NCI-H128 (cell line): ENCODE measurements around the gene TIRAP.

Source experiments
- DNase-seq: peaks from one replicate; lab custom pipeline; 2025; ENCODE audit not compliant: unreplicated experiment; lab: John Stamatoyannopoulos, UW

Gene TIRAP

GRCh38 chr11:126319374-126319740 lies 36.5 kb downstream of the TIRAP start:
- no peak for DNase-seq

GRCh38 chr11:126322996-126323395 lies 40.1 kb downstream of the TIRAP start:
- no peak for DNase-seq

GRCh38 chr11:126327281-126328000 lies 44.5 kb downstream of the TIRAP start:
- DNase-seq: no peak

- no peak for DNase-seq
Observed at GRCh38 chr11:126328001-126328390, 45.1 kb downstream of the TIRAP start.

- DNase-seq: no peak
Observed at GRCh38 chr11:126328444-126328843, 45.6 kb downstream of the TIRAP start.

GRCh38 chr11:126328938-126329643 lies 46.2 kb downstream of the TIRAP start:
- no peak for DNase-seq

- DNase-seq: no peak
Observed at GRCh38 chr11:126329644-126330211, 46.8 kb downstream of the TIRAP start.

- no peak for DNase-seq
Observed at GRCh38 chr11:126331286-126331685, 48.4 kb downstream of the TIRAP start.

GRCh38 chr11:126332221-126332711 lies 49.4 kb downstream of the TIRAP start:
- DNase-seq: no peak

- no peak for DNase-seq
Observed at GRCh38 chr11:126333142-126333541, 50.2 kb downstream of the TIRAP start.

- no peak for DNase-seq
Observed at GRCh38 chr11:126334659-126335462, 52.0 kb downstream of the TIRAP start.

- DNase-seq: no peak
Observed at GRCh38 chr11:126335463-126335760, 52.5 kb downstream of the TIRAP start.

GRCh38 chr11:126336138-126336541 lies 53.2 kb downstream of the TIRAP start:
- no peak for DNase-seq

GRCh38 chr11:126336671-126337101 lies 53.8 kb downstream of the TIRAP start:
- no peak for DNase-seq

- no peak for DNase-seq
Observed at GRCh38 chr11:126337126-126337473, 54.2 kb downstream of the TIRAP start.

GRCh38 chr11:126337474-126338241 lies 54.8 kb downstream of the TIRAP start:
- no peak for DNase-seq

- no peak for DNase-seq
Observed at GRCh38 chr11:126338346-126339055, 55.6 kb downstream of the TIRAP start.

GRCh38 chr11:126339073-126339862 lies 56.4 kb downstream of the TIRAP start:
- DNase-seq: no peak

GRCh38 chr11:126339863-126340434 lies 57.1 kb downstream of the TIRAP start:
- no peak for DNase-seq
